GM18870 (cell line): ENCODE measurements around the gene WIZ.
"Not testable (repeated sequence)": the region's sequence is repeated elsewhere in the genome, so short reads cannot be mapped to it uniquely, and the experiment has no call there.

ENCODE experiments used
- ATAC-seq: cut with Tn5 transposase; IDR thresholded peaks from one replicate; pipeline ENCODE4 v1.9.1; 2021; ENCODE audit warnings: moderate library complexity; ENCODE audit not compliant: unreplicated experiment

Gene WIZ

GRCh38 chr19:15429825-15430467, 19.8 kb downstream of the WIZ start:
- ATAC-seq: no peak

GRCh38 chr19:15428956-15429824, 20.6 kb downstream of the WIZ start:
- no peak for ATAC-seq

- no peak for ATAC-seq
These were observed 21.7 kb downstream of the WIZ start for GRCh38 chr19:15427991-15428471.

GRCh38 chr19:15427350-15427700, 22.4 kb downstream of the WIZ start:
- no peak for ATAC-seq

GRCh38 chr19:15426485-15427349, 23.0 kb downstream of the WIZ start:
- ATAC-seq: no peak

- no peak for ATAC-seq
These were observed 24.3 kb downstream of the WIZ start for GRCh38 chr19:15425321-15425950.

GRCh38 chr19:15424692-15425272, 25.0 kb downstream of the WIZ start:
- no peak for ATAC-seq

GRCh38 chr19:15424121-15424520, 25.6 kb downstream of the WIZ start:
- no peak for ATAC-seq

- no peak for ATAC-seq
These were observed 26.6 kb downstream of the WIZ start for GRCh38 chr19:15423130-15423529.

GRCh38 chr19:15422296-15423075, 27.3 kb downstream of the WIZ start:
- ATAC-seq: no peak

GRCh38 chr19:15421721-15422260, 28.0 kb downstream of the WIZ start:
- ATAC-seq: no peak

GRCh38 chr19:15421136-15421695, 28.5 kb downstream of the WIZ start:
- ATAC-seq: no peak

GRCh38 chr19:15419413-15420025, 30.2 kb downstream of the WIZ start:
- no peak for ATAC-seq

GRCh38 chr19:15418579-15419412, 31.0 kb downstream of the WIZ start, which contains the start of gene AKAP8L:
Gene AKAP8L, minus strand, starts transcription at chr19:15418988. Its CDS starts 65 bp downstream, at chr19:15418923.
- peak; percentile 93 for ATAC-seq

- no peak for ATAC-seq
These were observed 31.6 kb downstream of the WIZ start for GRCh38 chr19:15418231-15418578.

GRCh38 chr19:15417699-15418098, 32.1 kb downstream of the WIZ start:
- no peak for ATAC-seq

GRCh38 chr19:15412832-15413231, 36.9 kb downstream of the WIZ start:
- ATAC-seq: no peak

GRCh38 chr19:15411351-15411750, 38.4 kb downstream of the WIZ start:
- not testable (repeated sequence) for ATAC-seq
